ENCODE data around the gene GIGYF2. TPM values are rescaled to one million over a fixed set of nuclear protein-coding genes. Genes with fewer than 3 reads are reported as not detected.

The GIGYF2 gene
- total and polyA plus RNA-seq, 9 donors: 22.1 to 83.6 (median 68.4) TPM

- intact Hi-C loops (cut with DNase I): no loop called here
- H3K9me3 ChIP-seq: no peaks in the 10 kb centered on the region
- TF ChIP-seq CTCF (IDR thresholded peaks at IDR 0.05): no peak
- no peak for TF ChIP-seq POLR2A (IDR thresholded peaks at IDR 0.05)
- no peak for TF ChIP-seq EP300 (IDR thresholded peaks at IDR 0.05)
- no peaks in the 10 kb centered on the region for H3K27me3 ChIP-seq
- H3K27ac ChIP-seq: no peak overlapping the region
- H3K4me3 ChIP-seq: no peak overlapping the region
- H3K4me1 ChIP-seq (ENCODE audit: insufficient read depth): no peaks in the 10 kb centered on the region
- H3K36me3 ChIP-seq: no peaks in the 10 kb centered on the region
- DNase-seq: no peak
- 97 to 100% (median 98%) methylated on average over 1 of the region's 1 CpG for WGBS, 3 donors
Measured at GRCh38 chr2:232795920-232796319, 98.8 kb downstream of the GIGYF2 start.

GRCh38 chr2:232798187-232798586 lies 101.1 kb downstream of the GIGYF2 start:
- H3K36me3 ChIP-seq: no peaks in the 10 kb centered on the region
- no peaks in the 10 kb centered on the region for H3K27me3 ChIP-seq
- no peaks in the 10 kb centered on the region for H3K9me3 ChIP-seq
- H3K4me3 ChIP-seq: no peak overlapping the region
- DNase-seq: no peak
- H3K4me1 ChIP-seq (ENCODE audit: insufficient read depth): no peaks in the 10 kb centered on the region
- intact Hi-C loops (cut with DNase I): no loop called here
- TF ChIP-seq CTCF (IDR thresholded peaks at IDR 0.05) (no peak), POLR2A (IDR thresholded peaks at IDR 0.05) (no peak), EP300 (IDR thresholded peaks at IDR 0.05) (no peak)
- H3K27ac ChIP-seq: no peak overlapping the region

GRCh38 chr2:232800166-232800565 lies 103.0 kb downstream of the GIGYF2 start:
- no peak overlapping the region for H3K27ac ChIP-seq
- intact Hi-C loops (cut with DNase I): no loop called here
- TF ChIP-seq POLR2A (IDR thresholded peaks at IDR 0.05) (no peak), CTCF (IDR thresholded peaks at IDR 0.05) (no peak), EP300 (IDR thresholded peaks at IDR 0.05) (no peak)
- no peaks in the 10 kb centered on the region for H3K9me3 ChIP-seq
- H3K4me3 ChIP-seq: no peak overlapping the region
- DNase-seq: no peak
- H3K27me3 ChIP-seq: no peaks in the 10 kb centered on the region
- no peaks in the 10 kb centered on the region for H3K4me1 ChIP-seq (ENCODE audit: insufficient read depth)
- WGBS, 3 donors: 72 to 91% (median 82%) methylated on average over 2 of the region's 2 CpGs
- H3K36me3 ChIP-seq: no peaks in the 10 kb centered on the region

GRCh38 chr2:232802091-232802490 lies 105.0 kb downstream of the GIGYF2 start:
- 84 to 97% (median 96%) methylated on average over 3 of the region's 3 CpGs for WGBS, 3 donors
- Histone ChIP-seq H3K27ac (no peak overlapping the region), H3K9me3 (no peaks in the 10 kb centered on the region), H3K27me3 (no peaks in the 10 kb centered on the region), H3K4me3 (no peak overlapping the region), H3K36me3 (no peaks in the 10 kb centered on the region), H3K4me1 (ENCODE audit: insufficient read depth) (no peaks in the 10 kb centered on the region)
- no peak for DNase-seq
- no peak for TF ChIP-seq CTCF (IDR thresholded peaks at IDR 0.05)
- no peak for TF ChIP-seq EP300 (IDR thresholded peaks at IDR 0.05)
- no peak for TF ChIP-seq POLR2A (IDR thresholded peaks at IDR 0.05)
- intact Hi-C loops (cut with DNase I): no loop called here
